Rectal smooth muscle tissue (tissue), 1 donor: ENCODE measurements around the gene PPT2.
"Not testable (repeated sequence)": the region's sequence is repeated elsewhere in the genome, so short reads cannot be mapped to it uniquely, and the experiment has no call there.

Experiments
- H3K27ac ChIP-seq: one replicate; pipeline ENCODE4 v1.7.0; 2013; ENCODE audit warnings: low read depth, low read length, inconsistent platforms
- H3K27me3 ChIP-seq: one replicate; pipeline ENCODE4 v1.7.0; 2013; ENCODE audit warnings: low read length; ENCODE audit not compliant: control insufficient read depth, insufficient read depth
- H3K36me3 ChIP-seq: one replicate; pipeline ENCODE4 v1.7.0; 2013; ENCODE audit warnings: low read length; ENCODE audit not compliant: control insufficient read depth, insufficient read depth
- H3K4me1 ChIP-seq: one replicate; pipeline ENCODE4 v1.7.0; 2013; ENCODE audit warnings: low read length; ENCODE audit not compliant: control insufficient read depth, insufficient read depth
- H3K4me3 ChIP-seq: one replicate; pipeline ENCODE4 v1.7.0; 2013; ENCODE audit warnings: low read length
- H3K9ac ChIP-seq: one replicate; pipeline ENCODE4 v1.7.0; 2013; ENCODE audit warnings: low read length

Gene PPT2

DNA sequence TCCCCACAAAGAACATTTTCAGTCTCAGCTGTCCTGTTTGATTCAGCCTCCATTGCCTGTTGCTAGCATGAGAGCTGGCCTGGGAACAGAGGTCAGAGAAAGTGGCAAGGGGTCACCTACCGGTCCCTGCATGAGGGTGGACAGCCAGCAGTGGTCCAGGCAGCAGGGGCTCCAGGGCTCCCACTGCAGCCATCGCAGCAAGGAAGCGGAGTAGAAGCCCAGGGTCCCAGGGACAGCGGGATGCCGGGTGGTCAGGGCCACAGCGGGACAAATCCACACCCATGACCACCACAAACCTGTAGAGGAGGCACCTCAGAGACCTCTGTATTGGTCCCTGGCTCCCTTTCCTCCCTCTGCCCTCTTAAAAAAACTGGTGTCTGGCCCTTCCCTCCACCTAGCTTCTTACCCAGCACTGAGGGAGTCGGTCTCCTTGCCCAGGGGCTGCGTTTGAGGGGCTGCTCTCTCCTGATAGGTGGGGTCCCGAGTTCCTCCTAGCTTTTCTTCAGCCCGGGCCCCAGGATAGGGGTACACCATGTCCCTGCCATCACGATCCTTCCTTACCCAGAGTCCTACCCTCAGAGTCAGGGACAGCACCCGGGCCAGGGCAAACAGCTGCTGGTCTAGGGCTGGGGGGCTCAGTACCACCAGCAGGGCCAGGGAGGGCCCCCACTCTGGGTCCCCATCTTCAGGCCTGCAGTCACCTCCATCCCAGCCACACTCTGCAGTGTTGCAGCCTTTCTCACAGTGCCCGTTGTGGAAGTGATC lies 47.0 kb downstream of the PPT2 start:
- Histone ChIP-seq H3K27me3 (peaks cover 3% of the 10 kb centered on the region), H3K4me1 (peaks cover 4% of the 10 kb centered on the region), H3K9ac (no peak overlapping the region), H3K4me3 (no peak overlapping the region), H3K36me3 (no peaks in the 10 kb centered on the region), H3K27ac (no peak overlapping the region)

DNA sequence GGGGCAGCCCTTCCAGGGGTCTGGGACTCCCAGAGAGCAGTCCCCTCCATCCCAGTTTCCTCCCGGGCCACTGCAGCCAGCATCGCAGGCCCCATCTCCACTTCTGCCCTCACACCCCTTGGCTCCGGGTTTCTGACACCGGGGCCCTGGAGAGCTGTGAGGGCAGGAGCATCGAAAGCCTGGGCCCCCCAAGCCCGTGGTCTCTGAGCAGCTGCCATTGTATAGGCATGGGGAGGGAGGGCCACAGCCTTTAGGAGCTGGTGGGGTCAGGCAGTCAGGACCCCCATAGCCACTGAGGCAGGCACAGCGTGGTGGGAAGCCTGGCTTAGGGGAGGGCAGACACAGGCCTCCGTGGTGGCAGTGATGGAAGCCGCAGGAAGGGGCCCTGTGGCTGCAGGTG lies 48.2 kb downstream of the PPT2 start:
- Histone ChIP-seq H3K9ac (no peak overlapping the region), H3K4me1 (no peaks in the 10 kb centered on the region), H3K27me3 (peaks cover 3% of the 10 kb centered on the region), H3K27ac (no peak overlapping the region), H3K4me3 (no peak overlapping the region), H3K36me3 (no peaks in the 10 kb centered on the region)

DNA sequence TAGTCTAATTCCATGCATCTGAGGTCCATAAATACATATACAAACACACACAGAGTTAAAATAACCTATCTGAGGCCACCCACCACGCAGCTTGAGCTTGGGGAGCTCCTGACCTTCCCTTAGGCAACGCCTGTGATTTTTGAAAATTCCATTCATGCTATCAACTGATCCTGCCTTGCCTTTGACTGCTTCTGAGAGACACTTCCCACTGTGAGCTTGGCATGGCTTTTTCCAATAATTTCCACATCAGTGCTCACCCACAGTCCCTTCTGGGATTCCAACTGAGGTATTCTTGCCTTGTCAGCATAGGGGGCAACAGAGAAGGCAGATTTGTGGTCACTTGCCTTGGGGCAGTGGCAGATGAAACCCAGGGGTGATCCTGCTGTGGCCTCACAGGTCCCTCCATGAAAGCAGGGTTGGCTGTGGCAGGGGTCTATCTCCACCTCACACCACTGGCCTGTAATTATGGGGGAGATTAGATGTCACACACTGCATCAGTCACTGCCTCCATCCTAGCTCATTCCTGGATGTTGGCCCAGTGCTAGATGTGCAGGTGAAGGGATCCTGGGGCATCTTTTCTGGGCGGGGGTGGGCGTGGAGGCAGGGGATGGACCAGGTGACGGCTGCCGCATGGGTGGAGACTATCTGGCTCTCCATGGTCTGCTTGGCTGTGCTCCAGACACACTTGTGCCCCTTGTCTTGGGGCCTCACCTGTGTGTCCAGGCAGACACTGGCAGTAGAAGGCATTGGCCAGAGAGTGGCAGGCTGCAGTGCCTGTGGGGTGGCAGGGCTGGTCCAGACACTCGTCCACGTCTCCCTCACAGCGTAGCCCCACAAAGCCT lies 49.7 kb downstream of the PPT2 start:
- peaks cover 3% of the 10 kb centered on the region for H3K27me3 ChIP-seq
- H3K4me3 ChIP-seq, result no peak overlapping the region
- no peak overlapping the region for H3K27ac ChIP-seq
- H3K4me1 ChIP-seq, result no peaks in the 10 kb centered on the region
- no peaks in the 10 kb centered on the region for H3K36me3 ChIP-seq
- H3K9ac ChIP-seq, result no peak overlapping the region

- Histone ChIP-seq H3K4me3 (no peak overlapping the region), H3K9ac (no peak overlapping the region), H3K27me3 (peaks cover 3% of the 10 kb centered on the region), H3K27ac (no peak overlapping the region), H3K4me1 (no peaks in the 10 kb centered on the region), H3K36me3 (no peaks in the 10 kb centered on the region)
Observed at GRCh38 chr6:32204268-32204715, 50.4 kb downstream of the PPT2 start.

DNA sequence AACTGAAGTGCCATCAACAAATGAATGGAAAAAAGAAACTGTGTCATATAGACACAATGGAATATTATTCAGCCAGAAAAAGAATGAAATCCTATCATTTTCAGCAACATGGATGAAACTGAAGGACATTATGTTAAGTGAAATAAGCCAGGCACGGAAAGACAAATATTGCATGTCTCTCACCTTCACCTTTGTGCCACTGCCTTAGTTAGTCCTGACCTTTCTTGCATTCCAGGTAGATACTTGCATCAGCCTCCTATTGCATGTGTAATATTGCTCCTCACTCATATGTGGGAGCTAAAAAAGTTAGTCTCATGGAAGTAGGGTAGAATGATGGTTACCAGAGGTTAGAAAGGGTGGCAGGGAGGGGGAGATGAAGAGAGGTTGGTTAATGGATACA lies 55.1 kb downstream of the PPT2 start:
- H3K9ac ChIP-seq, result no peak overlapping the region
- H3K27ac ChIP-seq, result no peak overlapping the region
- no peaks in the 10 kb centered on the region for H3K27me3 ChIP-seq
- H3K4me1 ChIP-seq, result no peaks in the 10 kb centered on the region
- no peak overlapping the region for H3K4me3 ChIP-seq
- H3K36me3 ChIP-seq, result no peaks in the 10 kb centered on the region

DNA sequence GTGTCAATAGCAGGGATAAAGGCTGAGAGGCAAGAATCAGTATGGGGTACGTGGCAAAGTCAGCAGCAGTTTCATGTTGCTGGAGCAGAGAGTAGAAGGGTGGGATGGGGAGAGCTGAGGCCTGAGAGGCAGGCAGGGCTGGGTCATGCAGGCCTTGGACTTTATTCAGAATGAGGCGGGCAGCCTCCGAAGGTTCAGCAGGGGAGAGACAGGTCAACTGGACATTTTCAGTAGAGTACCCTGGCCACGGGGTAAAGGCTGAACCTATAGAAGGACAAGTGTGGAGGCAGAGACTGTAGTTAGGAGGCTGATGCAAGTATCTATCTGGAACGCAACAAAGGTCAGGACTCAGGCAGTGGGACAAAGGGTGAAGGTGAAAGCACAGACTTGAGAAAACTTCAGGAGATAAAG lies 56.3 kb downstream of the PPT2 start:
- Histone ChIP-seq H3K9ac (no peak overlapping the region), H3K4me3 (no peak overlapping the region), H3K27me3 (no peaks in the 10 kb centered on the region), H3K27ac (no peak overlapping the region), H3K4me1 (no peaks in the 10 kb centered on the region), H3K36me3 (no peaks in the 10 kb centered on the region)

GRCh38 chr6:32211432-32211831 lies 57.5 kb downstream of the PPT2 start:
- not testable (repeated sequence) for H3K4me1 ChIP-seq, H3K27ac ChIP-seq, H3K27me3 ChIP-seq, H3K36me3 ChIP-seq, H3K4me3 ChIP-seq, H3K9ac ChIP-seq

- no peaks in the 10 kb centered on the region for H3K27me3 ChIP-seq
- H3K4me1 ChIP-seq, result no peaks in the 10 kb centered on the region
- H3K36me3 ChIP-seq, result no peaks in the 10 kb centered on the region
- H3K27ac ChIP-seq, result no peak overlapping the region
- no peak overlapping the region for H3K9ac ChIP-seq
- no peak overlapping the region for H3K4me3 ChIP-seq
Observed at GRCh38 chr6:32212076-32212760, 58.3 kb downstream of the PPT2 start.
